AG09319 (cell line): Measurements from ENCODE around the gene MRPL52.

Source experiments
- DNase-seq: peaks from one replicate; pipeline ENCODE4 v3.0.0-alpha.2; 2010; ENCODE audit warnings: low read depth; ENCODE audit errors: extremely low read depth
- TF ChIP-seq, protein P1 (sequence below): IDR thresholded peaks from 2 replicates; pipeline ENCODE4 v1.5.1; 2011; ENCODE audit warnings: low read depth, mild to moderate bottlenecking, inconsistent platforms, low read length, moderate library complexity

MRPL52 gene

DNA sequence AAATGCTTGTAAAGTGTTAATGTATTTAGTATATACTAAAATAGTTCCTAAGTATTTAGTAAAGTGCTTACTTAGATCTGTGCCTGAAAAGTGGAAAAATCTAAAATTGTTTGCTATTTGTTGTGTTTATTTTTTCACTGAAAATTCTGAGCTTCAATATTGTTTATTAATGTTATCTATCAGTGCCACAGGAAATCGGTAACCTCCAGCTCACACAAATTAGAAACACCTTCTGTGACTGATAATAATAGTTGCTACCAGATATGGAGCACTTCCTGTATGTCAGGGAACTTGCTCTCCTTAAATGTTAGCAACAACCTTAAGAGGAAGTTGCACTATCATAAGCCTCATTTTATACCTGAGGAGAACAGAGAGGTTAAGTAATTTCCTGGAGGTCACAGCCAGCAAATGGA lies 41.1 kb downstream of the MRPL52 start:
- DNase-seq: no peak
- TF ChIP-seq, protein P1, sequence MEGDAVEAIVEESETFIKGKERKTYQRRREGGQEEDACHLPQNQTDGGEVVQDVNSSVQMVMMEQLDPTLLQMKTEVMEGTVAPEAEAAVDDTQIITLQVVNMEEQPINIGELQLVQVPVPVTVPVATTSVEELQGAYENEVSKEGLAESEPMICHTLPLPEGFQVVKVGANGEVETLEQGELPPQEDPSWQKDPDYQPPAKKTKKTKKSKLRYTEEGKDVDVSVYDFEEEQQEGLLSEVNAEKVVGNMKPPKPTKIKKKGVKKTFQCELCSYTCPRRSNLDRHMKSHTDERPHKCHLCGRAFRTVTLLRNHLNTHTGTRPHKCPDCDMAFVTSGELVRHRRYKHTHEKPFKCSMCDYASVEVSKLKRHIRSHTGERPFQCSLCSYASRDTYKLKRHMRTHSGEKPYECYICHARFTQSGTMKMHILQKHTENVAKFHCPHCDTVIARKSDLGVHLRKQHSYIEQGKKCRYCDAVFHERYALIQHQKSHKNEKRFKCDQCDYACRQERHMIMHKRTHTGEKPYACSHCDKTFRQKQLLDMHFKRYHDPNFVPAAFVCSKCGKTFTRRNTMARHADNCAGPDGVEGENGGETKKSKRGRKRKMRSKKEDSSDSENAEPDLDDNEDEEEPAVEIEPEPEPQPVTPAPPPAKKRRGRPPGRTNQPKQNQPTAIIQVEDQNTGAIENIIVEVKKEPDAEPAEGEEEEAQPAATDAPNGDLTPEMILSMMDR: no peak

DNA sequence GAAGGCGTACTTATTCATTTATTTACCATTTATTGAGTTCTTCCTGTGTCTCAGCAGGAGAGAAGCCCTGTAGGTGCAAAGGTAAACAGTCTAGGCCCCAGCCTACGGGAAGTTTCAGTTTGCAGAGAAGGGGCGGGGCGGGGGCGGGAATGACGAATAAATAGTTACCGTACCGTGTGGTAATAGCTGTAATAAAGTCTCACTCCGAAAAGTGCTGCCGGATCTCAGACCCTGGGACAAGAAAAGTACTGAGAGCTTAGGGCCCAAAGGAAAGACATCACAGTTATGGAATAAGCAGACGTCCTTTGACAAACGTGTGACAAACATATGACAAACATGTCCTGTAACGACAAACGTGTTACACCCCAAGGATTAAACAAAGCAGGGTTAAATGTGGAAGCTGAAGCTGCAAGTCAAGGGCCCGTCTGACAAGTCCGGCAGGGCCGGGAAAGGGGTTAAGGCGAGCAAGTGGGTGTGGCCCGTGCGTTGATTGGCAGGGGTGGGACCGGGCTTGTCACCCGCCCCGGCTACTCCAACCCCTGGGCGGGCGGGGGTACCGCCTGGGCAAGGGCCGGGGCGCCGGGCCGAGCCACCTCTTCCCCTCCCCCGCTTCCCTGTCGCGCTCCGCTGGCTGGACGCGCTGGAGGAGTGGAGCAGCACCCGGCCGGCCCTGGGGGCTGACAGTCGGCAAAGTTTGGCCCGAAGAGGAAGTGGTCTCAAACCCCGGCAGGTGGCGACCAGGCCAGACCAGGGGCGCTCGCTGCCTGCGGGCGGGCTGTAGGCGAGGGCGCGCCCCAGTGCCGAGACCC lies 41.7 kb downstream of the MRPL52 start, which contains the start of gene LRP10:
Gene LRP10, plus strand, starts transcription at position 517 of the 809 bp plus-strand sequence. CDS start 564 bp downstream, outside the sequence.
- peak; percentile 70 for DNase-seq
- TF ChIP-seq, protein P1: no peak

DNA sequence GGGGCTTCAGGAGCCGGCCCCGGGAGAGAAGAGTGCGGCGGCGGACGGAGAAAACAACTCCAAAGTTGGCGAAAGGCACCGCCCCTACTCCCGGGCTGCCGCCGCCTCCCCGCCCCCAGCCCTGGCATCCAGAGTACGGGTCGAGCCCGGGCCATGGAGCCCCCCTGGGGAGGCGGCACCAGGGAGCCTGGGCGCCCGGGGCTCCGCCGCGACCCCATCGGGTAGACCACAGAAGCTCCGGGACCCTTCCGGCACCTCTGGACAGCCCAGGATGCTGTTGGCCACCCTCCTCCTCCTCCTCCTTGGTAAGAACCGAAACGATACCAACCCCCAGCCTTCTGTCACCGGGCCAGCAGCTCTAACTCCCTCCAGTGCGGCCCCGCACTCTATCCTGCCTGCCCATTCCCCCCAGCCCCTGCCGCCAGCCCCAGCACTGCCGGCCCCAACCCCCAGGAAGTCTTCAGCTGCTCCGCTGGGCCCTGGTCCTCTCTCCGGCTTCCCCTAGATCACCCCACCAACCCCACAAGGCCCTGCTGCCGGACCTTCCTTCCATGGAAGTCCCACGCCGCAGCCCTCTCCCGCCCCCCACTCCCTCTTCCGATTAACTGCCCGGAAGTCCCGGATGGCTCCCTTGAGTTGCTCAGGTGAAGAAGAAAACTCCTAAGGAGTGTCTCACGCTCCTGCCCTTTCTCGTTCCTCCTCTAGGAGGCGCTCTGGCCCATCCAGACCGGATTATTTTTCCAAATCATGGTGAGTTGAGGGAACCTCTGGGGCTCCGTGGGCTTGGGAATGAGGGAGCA lies 42.5 kb downstream of the MRPL52 start:
- TF ChIP-seq, protein P1: peak; percentile 97
- peak; percentile 64 for DNase-seq

DNA sequence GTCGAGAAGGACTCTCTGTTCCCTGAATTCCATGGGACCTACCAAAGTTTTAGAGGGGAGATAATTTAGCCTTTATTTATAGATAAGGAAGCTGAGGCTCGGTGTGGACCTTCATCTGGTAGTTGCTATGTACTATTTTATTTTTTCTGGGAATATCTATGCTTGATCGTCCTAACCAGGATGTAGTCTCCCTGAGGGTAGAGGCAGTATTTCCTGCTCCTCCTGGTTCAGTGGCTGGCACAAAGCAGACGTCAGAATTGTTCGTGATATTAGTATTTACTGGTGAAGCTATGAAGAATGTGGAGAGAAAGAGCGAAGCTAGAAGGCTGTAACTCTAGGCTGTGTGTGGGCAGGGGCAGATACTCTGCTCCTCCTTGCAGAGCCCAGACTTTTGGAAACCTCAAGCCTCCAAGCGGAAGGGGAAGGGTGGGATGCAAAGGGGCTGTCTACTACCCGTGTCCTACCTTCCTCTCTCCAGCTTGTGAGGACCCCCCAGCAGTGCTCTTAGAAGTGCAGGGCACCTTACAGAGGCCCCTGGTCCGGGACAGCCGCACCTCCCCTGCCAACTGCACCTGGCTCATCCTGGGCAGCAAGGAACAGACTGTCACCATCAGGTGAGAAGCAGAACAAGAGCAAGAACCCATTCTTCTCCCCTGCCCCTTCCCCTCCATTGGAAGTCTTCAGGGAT lies 43.3 kb downstream of the MRPL52 start:
- TF ChIP-seq, protein P1: no peak
- no peak for DNase-seq

DNA sequence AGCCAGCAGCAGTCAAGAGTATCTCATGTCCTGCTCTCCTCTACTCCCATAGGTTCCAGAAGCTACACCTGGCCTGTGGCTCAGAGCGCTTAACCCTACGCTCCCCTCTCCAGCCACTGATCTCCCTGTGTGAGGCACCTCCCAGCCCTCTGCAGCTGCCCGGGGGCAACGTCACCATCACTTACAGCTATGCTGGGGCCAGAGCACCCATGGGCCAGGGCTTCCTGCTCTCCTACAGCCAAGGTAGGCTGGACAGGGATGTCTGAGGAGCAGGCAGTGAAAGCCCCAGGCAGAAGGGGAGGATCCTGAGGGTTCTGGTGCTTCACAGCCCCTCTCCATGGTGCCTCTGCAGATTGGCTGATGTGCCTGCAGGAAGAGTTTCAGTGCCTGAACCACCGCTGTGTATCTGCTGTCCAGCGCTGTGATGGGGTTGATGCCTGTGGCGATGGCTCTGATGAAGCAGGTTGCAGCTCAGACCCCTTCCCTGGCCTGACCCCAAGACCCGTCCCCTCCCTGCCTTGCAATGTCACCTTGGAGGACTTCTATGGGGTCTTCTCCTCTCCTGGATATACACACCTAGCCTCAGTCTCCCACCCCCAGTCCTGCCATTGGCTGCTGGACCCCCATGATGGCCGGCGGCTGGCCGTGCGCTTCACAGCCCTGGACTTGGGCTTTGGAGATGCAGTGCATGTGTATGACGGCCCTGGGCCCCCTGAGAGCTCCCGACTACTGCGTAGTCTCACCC lies 45.5 kb downstream of the MRPL52 start:
- DNase-seq: no peak
- TF ChIP-seq, protein P1: no peak

DNA sequence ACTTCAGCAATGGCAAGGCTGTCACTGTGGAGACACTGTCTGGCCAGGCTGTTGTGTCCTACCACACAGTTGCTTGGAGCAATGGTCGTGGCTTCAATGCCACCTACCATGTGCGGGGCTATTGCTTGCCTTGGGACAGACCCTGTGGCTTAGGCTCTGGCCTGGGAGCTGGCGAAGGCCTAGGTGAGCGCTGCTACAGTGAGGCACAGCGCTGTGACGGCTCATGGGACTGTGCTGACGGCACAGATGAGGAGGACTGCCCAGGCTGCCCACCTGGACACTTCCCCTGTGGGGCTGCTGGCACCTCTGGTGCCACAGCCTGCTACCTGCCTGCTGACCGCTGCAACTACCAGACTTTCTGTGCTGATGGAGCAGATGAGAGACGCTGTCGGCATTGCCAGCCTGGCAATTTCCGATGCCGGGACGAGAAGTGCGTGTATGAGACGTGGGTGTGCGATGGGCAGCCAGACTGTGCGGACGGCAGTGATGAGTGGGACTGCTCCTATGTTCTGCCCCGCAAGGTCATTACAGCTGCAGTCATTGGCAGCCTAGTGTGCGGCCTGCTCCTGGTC lies 46.1 kb downstream of the MRPL52 start:
- TF ChIP-seq, protein P1: no peak
- no peak for DNase-seq
